SU-DHL-6 (cell line): ENCODE data around the gene KIRREL1.

Experiments
- CTCF ChIP-seq: fragments of 200-600 bp; sonication (generic); IDR thresholded peaks from one replicate; pipeline ENCODE4 v1.5.1; 2017; ENCODE audit warnings: antibody characterized with exemption, mild to moderate bottlenecking, low read length, moderate library complexity; ENCODE audit not compliant: insufficient read depth, poor library complexity, severe bottlenecking
- EZH2phosphoT487 ChIP-seq: fragments of 200-600 bp; sonication (generic), shearing (Covaris generic); conservative IDR thresholded peaks from 2 replicates; pipeline ENCODE4 v1.6.1; 2018; ENCODE audit warnings: mild to moderate bottlenecking, antibody characterized with exemption, low read length, moderate library complexity, mixed read lengths

GRCh38 chr1:158112994-158113758 is 119.7 kb downstream of the KIRREL1 start:
- TF ChIP-seq CTCF (no peak), EZH2phosphoT487 (no peak)
